Activated T-cell treated with anti-CD3 and anti-CD28 coated beads for 1 hour (primary cell): Measurements from ENCODE around the gene INVS.
A peak's percentile ranks its signal among the peaks of the same experiment; 100 is the strongest.
"Not testable (repeated sequence)": the region's sequence is repeated elsewhere in the genome, so short reads cannot be mapped to it uniquely, and the experiment has no call there.

Experiments used
- DNase-seq: peaks from one replicate; pipeline ENCODE4 v3.0.0-alpha.2; 2020; ENCODE audit warnings: low read depth

The INVS gene

GRCh38 chr9:100084734-100085133 is 14.3 kb upstream of the INVS start:
- DNase-seq: no peak

- DNase-seq: no peak
Measured at GRCh38 chr9:100086097-100086635, 12.9 kb upstream of the INVS start.

GRCh38 chr9:100087218-100087617 is 11.8 kb upstream of the INVS start:
- DNase-seq: no peak

- no peak for DNase-seq
Measured at GRCh38 chr9:100088202-100088601, 10.8 kb upstream of the INVS start.

DNA sequence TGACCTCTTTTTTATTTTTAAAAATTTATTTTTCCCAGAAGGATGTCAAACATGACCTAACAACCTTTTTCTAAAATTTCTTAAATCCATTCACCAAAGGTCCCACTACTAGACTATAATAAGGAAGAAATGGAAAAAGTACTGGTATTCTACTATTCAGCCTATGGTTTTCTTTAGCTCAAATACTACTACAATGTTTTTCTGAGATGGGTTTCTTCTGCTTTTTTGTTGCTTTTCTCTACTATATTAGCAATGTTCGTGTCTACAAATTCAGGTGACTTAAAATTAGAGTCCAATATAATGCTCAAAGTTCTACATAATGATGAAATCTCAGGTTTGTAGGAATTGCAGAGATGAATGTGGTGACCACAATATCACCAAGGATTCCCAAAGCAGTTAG is 8.2 kb upstream of the INVS start:
- DNase-seq: no peak

- no peak for DNase-seq
Measured at GRCh38 chr9:100091650-100092049, 7.4 kb upstream of the INVS start.

DNA sequence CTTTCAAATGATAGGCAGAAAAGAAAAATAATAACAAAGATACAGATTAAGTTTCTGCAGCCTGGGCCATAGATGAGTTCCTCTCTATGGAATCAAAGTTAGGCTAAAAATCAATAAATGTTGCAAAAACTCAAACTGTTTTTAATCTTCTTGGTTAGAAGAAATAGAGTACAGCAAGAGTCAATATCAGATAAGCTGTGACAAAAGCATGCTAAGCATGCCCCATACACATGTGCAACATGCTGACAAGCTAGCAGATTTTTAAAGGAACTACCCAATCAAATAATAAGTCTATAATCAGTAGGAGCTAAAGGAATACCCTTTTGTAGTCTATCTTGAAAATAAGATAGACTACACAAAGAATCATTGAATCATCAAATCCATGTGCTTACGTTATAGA is 7.0 kb upstream of the INVS start:
- no peak for DNase-seq

DNA sequence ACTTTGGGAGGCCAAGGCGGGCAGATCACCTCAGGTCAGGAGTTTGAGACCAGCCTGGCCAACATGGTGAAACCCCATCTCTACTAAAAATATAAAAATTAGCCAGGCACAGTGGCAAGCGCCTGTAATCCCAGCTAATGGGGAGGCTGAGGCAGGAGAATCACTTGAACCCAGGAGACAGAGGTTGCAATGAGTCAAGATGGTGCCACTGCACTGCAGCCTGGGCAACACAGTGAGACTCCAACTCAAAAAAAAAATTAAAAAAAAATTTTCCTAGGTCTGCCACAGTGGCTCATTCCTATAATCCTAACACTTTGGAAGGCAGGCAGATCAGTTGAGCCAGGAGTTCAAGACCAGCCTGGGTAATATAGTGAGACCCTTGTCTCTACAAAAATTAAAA is 4.6 kb upstream of the INVS start:
- not testable (repeated sequence) for DNase-seq

GRCh38 chr9:100096378-100096916 is 2.6 kb upstream of the INVS start:
- DNase-seq: no peak

DNA sequence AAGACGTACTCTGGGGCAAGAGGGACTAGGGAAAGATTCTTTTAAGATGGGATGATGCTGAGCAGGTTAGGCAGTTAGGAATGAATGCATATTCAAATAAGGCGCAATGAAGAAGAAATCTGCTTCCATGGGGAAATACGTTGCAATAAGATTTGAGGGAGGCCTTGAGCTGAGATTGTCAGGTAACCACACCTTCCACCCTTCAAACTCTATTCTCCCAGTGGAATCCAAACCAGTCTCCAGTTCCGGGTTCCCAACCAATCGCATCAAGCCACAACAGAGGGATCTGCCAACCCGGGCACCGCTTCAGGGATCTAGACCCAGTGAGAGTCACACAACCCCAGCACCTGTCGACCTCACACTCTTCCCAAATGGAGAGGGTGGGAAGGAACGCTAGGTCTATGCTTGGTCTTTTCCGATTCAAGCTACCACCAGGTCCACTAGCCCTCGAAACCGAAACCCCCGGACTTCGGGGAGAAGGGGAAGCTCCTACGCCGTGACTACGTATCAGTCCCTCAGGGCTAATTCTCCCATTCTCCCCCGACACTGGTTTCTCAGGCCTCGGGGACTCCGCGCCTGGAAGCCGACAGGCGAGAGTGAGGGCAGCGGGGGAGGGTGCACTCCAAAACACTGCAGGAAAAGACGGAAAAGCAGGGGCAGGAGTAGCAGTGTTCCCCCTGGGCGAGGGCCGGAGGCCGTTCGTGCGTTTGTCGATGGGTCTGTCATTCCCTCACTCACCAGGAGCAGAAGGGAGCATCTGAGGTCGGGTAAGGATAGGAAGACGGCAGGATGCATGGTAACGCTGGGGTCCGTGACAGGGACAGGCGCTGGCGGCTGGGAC is 777 bp upstream of the INVS start:
- peak; percentile 7 for DNase-seq

DNA sequence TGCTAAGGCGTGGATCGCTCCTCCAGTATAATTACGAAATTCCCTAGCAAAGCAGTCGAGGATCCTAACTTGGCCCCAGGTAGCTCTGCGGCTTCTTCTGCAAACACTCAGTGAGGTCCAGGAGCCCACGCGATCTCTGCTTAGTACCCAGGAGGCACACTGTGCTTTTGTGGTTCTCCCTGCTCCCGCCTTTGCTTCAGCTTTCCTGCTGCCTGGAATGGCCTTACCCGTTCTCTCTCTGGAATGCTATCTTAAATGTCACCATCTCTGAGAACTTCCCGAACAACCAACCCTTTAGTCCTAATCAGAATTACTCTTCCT is 639 bp downstream of the INVS start:
- no peak for DNase-seq

- DNase-seq: no peak
Measured at GRCh38 chr9:100100146-100100667, 1.2 kb downstream of the INVS start.

GRCh38 chr9:100101608-100102007 is 2.6 kb downstream of the INVS start:
- DNase-seq: no peak

DNA sequence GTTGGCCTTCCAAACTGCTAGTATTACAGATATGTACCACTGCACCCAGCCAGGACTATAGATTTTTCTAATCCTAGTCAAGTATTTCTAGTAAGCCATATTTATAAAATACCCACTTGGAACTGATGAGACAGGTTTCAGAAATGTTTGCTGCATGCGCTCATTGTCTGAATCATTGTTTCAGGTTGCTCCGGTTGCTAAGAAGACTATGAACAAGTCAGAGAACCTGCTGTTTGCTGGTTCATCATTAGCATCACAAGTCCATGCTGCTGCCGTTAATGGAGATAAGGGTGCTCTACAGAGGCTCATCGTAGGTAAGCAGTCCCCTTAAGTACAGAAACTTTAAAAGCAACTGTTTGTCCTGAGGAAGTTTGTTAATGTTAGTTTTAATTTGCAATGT is 5.3 kb downstream of the INVS start:
- DNase-seq: no peak

- DNase-seq: no peak
Measured at GRCh38 chr9:100105861-100106260, 6.8 kb downstream of the INVS start.

DNA sequence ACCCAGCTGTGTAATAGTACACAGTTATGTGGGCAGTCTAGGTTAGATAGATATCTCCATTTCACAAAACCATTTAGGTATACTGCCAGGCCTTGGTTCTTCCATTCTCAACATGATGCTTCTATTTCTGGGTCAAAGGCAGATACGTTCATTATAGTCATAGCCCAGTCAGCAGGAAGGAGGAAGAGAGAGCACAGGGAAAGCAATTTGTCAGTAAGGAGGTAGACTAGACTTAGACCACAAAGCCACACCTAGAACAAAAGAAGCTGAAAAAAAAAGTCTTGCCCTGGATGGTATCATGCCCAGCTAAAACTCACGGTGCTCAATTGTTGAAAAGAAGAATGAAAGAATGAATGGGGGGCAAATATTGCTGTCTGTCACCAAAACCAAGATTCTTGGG is 7.6 kb downstream of the INVS start:
- no peak for DNase-seq

DNA sequence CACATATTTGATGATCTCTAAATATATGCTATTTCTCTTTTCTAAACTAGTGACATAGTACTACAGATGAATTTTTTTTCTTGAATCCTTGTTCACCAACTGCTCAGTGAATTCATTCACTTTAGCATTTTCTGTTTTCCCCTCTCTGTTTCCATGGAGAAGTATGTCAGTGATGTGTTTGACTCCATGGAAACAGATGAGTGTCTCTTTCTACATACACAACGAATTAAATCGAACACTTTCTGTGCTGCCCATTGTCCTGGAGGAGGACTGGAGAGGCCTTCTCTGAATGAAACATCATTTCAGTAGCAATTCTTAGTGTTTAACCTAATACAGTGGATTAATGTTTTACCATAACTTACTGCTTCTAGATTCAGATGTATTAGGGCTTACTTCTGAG is 9.5 kb downstream of the INVS start:
- DNase-seq: no peak

DNA sequence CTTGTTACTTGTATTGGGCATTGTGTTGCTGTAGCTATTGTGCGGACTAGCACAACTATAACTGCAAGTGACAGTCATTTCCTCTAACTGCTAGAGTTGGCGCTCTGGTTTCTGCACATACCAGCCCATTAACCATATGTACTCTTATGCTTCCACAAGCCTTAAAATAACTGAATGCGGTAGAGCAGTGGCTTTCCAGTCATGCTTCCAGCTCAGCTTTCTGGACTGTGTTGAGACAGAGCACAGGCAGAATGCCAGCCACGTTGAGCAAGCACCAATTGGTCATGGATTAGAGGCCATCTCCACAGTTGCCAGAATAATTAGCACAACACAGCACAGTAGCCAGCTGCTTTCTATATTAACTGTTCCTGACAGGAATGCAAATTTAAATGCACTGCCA is 12.2 kb downstream of the INVS start:
- no peak for DNase-seq

DNA sequence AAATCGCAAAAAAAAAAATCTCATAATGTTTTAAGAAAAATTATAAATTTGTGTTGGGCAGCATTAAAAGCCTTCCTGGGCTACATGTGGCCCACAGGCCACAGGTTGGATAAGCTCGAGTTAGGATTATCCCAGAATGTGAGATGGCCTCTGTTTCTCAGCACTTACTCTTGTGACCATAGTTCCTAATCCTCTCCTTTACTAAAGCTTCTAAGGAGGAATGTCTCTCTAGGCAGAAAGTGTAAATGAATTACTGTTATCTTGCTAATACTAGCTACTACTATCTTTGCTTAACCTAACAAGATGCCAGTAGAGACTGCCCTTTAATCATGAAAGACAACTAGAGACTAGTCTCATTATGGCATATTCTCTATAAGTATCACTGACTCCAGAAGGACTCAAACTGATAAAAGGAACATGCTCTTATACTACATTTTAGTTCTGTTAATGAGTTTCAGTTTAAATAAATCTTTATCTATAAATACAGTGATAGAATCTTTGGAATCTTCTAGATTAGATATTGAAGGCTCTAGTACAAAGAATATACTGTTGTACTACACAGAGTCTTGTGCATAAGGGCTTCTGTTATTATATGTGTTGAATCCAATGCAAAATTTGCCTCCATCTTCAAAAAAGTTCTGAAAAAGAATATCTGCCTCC is 13.8 kb downstream of the INVS start:
- no peak for DNase-seq

GRCh38 chr9:100117316-100117715 is 18.3 kb downstream of the INVS start:
- DNase-seq: no peak

GRCh38 chr9:100120286-100120685 is 21.2 kb downstream of the INVS start:
- no peak for DNase-seq

DNA sequence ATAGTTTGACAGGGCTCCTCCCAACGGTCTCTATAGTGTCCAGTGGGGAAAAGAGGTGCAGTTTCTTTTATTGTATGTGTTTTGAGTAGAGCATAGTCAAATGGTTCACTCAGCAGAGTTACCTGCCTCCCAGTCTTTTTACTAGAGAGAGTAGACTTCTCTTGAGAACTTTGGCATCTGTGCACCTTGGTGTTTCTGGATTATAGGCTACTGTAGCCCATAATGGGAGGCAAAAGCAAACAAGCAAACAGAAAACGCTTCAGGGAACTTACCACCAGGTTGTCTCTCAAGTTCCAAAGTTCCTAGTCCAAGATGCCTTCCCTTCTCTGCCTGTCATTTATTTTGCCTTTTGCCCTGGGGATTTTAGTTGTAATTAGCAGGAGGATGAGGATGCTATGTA is 26.2 kb downstream of the INVS start:
- no peak for DNase-seq

GRCh38 chr9:100125910-100126309 is 26.9 kb downstream of the INVS start:
- no peak for DNase-seq
